HUES64 (cell line): Measurements from ENCODE around the gene ARSI. TPM values are rescaled to one million over a fixed set of nuclear protein-coding genes. Genes with fewer than 3 reads are reported as not detected.

ENCODE experiments used
- H3K27ac ChIP-seq: 2 replicates; pipeline ENCODE4 v1.7.0; 2013; ENCODE audit warnings: low read depth, low read length, inconsistent platforms
- H3K27me3 ChIP-seq: 2 replicates; pipeline ENCODE4 v1.6.1; 2013; ENCODE audit warnings: mild to moderate bottlenecking, low read length; ENCODE audit not compliant: insufficient read depth
- H3K36me3 ChIP-seq: 2 replicates; pipeline ENCODE4 v1.6.1; 2013; ENCODE audit warnings: mild to moderate bottlenecking, low read length; ENCODE audit not compliant: insufficient read depth
- H3K4me1 ChIP-seq: 2 replicates; pipeline ENCODE4 v1.6.1; 2013; ENCODE audit warnings: mild to moderate bottlenecking, low read length, moderate library complexity; ENCODE audit not compliant: insufficient read depth
- H3K4me3 ChIP-seq: 2 replicates; pipeline ENCODE4 v1.5.1; 2013; ENCODE audit warnings: mild to moderate bottlenecking, low read length, moderate library complexity
- H3K9ac ChIP-seq: 2 replicates; pipeline ENCODE4 v1.6.1; 2013; ENCODE audit warnings: mild to moderate bottlenecking, low read depth, low read length
- H3K9me3 ChIP-seq: 2 replicates; pipeline ENCODE4 v1.6.1; 2013; ENCODE audit warnings: low read depth, low read length; ENCODE audit not compliant: insufficient read depth
- WGBS: fragments of 150-250, 120-280 bp; methylation state at CpG from one replicate; pipeline ENCODE4 v1.1.7; 2013; ENCODE audit warnings: missing lambda C conversion rate; 5-methylcytosine and 5-hydroxymethylcytosine counted together
- polyA plus RNA-seq, 2 experiments: library from polyadenylated mRNA; stranded (reverse); fragments of 50-300 nt; gene quantifications; one replicate each; pipeline ENCODE4 v1.2.3, GENCODE V29; 2013

ARSI gene
- polyA plus RNA-seq (2013, experiment 1 of 2), result 1.9 TPM
- 1.7 TPM for polyA plus RNA-seq (2013, experiment 2 of 2)

- Histone ChIP-seq H3K27ac (peak within 1 kb of the TSS; percentile 78), H3K9me3 (no peaks in the 10 kb centered on the region), H3K27me3 (peaks cover 13% of the 10 kb centered on the region), H3K4me1 (peaks cover 41% of the 10 kb centered on the region), H3K36me3 (no peaks in the 10 kb centered on the region), H3K9ac (peak within 1 kb of the TSS; percentile 71), H3K4me3 (peak within 1 kb of the TSS; percentile 68)
- WGBS, result 1% methylated on average over 63 of the region's 63 CpGs
These were observed at the start of gene ARSI for GRCh38 chr5:150302301-150303069. Gene ARSI, minus strand, starts transcription at chr5:150302905. Its CDS starts 532 bp downstream, at chr5:150302373.

GRCh38 chr5:150350524-150351344, 48.0 kb upstream of the ARSI start:
- Histone ChIP-seq H3K36me3 (no peaks in the 10 kb centered on the region), H3K9me3 (no peaks in the 10 kb centered on the region), H3K4me3 (no peak overlapping the region), H3K9ac (no peak overlapping the region), H3K27me3 (no peaks in the 10 kb centered on the region), H3K27ac (no peak overlapping the region), H3K4me1 (0 out of 2 replicates have a peak, but pooled peaks cover 5% of the 10 kb centered on the region)
- 48% methylated on average over 7 of the region's 7 CpGs for WGBS

GRCh38 chr5:150349681-150350275, 47.1 kb upstream of the ARSI start:
- H3K9me3 ChIP-seq, result no peaks in the 10 kb centered on the region
- H3K4me3 ChIP-seq, result no peak overlapping the region
- no peaks in the 10 kb centered on the region for H3K36me3 ChIP-seq
- no peak overlapping the region for H3K27ac ChIP-seq
- no peak overlapping the region for H3K9ac ChIP-seq
- 0 out of 2 replicates have a peak, but pooled peaks cover 5% of the 10 kb centered on the region for H3K4me1 ChIP-seq
- no peaks in the 10 kb centered on the region for H3K27me3 ChIP-seq
- 88% methylated on average over 5 of the region's 6 CpGs for WGBS

- no peaks in the 10 kb centered on the region for H3K9me3 ChIP-seq
- no peak overlapping the region for H3K27ac ChIP-seq
- H3K4me3 ChIP-seq, result no peak overlapping the region
- H3K27me3 ChIP-seq, result no peaks in the 10 kb centered on the region
- no peak overlapping the region for H3K9ac ChIP-seq
- H3K4me1 ChIP-seq, result 0 out of 2 replicates have a peak, but pooled peaks cover 5% of the 10 kb centered on the region
- WGBS, result 89% methylated on average over 9 of the region's 9 CpGs
- no peaks in the 10 kb centered on the region for H3K36me3 ChIP-seq
These were observed 44.7 kb upstream of the ARSI start for GRCh38 chr5:150347451-150347850.

- Histone ChIP-seq H3K27ac (no peak overlapping the region), H3K4me3 (no peak overlapping the region), H3K36me3 (no peaks in the 10 kb centered on the region), H3K9me3 (no peaks in the 10 kb centered on the region), H3K4me1 (0 out of 2 replicates have a peak, but pooled peaks cover 5% of the 10 kb centered on the region), H3K27me3 (no peaks in the 10 kb centered on the region), H3K9ac (no peak overlapping the region)
- 64% methylated on average over 2 of the region's 2 CpGs for WGBS
These were observed 44.3 kb upstream of the ARSI start for GRCh38 chr5:150347003-150347402.

GRCh38 chr5:150346592-150346991, 43.9 kb upstream of the ARSI start:
- Histone ChIP-seq H3K27me3 (no peaks in the 10 kb centered on the region), H3K9ac (no peak overlapping the region), H3K36me3 (no peaks in the 10 kb centered on the region), H3K4me1 (0 out of 2 replicates have a peak, but pooled peaks cover 5% of the 10 kb centered on the region), H3K9me3 (no peaks in the 10 kb centered on the region), H3K4me3 (no peak overlapping the region), H3K27ac (no peak overlapping the region)
- WGBS, result 93% methylated on average over 6 of the region's 6 CpGs

GRCh38 chr5:150345716-150346115, 43.0 kb upstream of the ARSI start:
- H3K4me3 ChIP-seq, result no peak overlapping the region
- H3K9me3 ChIP-seq, result no peaks in the 10 kb centered on the region
- no peak overlapping the region for H3K27ac ChIP-seq
- WGBS, result 83% methylated on average over 5 of the region's 5 CpGs
- no peaks in the 10 kb centered on the region for H3K27me3 ChIP-seq
- no peak overlapping the region for H3K9ac ChIP-seq
- H3K36me3 ChIP-seq, result no peaks in the 10 kb centered on the region
- 0 out of 2 replicates have a peak, but pooled peaks cover under 1% of the 10 kb centered on the region for H3K4me1 ChIP-seq

- H3K9me3 ChIP-seq, result no peaks in the 10 kb centered on the region
- H3K4me3 ChIP-seq, result no peak overlapping the region
- H3K36me3 ChIP-seq, result no peaks in the 10 kb centered on the region
- no peaks in the 10 kb centered on the region for H3K27me3 ChIP-seq
- no peak overlapping the region for H3K9ac ChIP-seq
- 87% methylated on average over 7 of the region's 7 CpGs for WGBS
- no peak overlapping the region for H3K27ac ChIP-seq
- no peaks in the 10 kb centered on the region for H3K4me1 ChIP-seq
These were observed 41.4 kb upstream of the ARSI start for GRCh38 chr5:150343994-150344631.

GRCh38 chr5:150342583-150342982, 39.9 kb upstream of the ARSI start:
- WGBS, result 96% methylated on average over 5 of the region's 5 CpGs
- Histone ChIP-seq H3K9me3 (no peaks in the 10 kb centered on the region), H3K27ac (no peak overlapping the region), H3K9ac (no peak overlapping the region), H3K36me3 (no peaks in the 10 kb centered on the region), H3K4me3 (no peak overlapping the region), H3K4me1 (no peaks in the 10 kb centered on the region), H3K27me3 (no peaks in the 10 kb centered on the region)

- H3K36me3 ChIP-seq, result no peaks in the 10 kb centered on the region
- no peaks in the 10 kb centered on the region for H3K4me1 ChIP-seq
- no peaks in the 10 kb centered on the region for H3K9me3 ChIP-seq
- WGBS, result 100% methylated on average over 1 of the region's 1 CpG
- H3K27me3 ChIP-seq, result no peaks in the 10 kb centered on the region
- no peak overlapping the region for H3K4me3 ChIP-seq
- H3K27ac ChIP-seq, result no peak overlapping the region
- no peak overlapping the region for H3K9ac ChIP-seq
These were observed 39.3 kb upstream of the ARSI start for GRCh38 chr5:150341989-150342388.
